B cell (primary cell): ENCODE measurements around the gene SEMA3B. TPM values are rescaled to one million over a fixed set of nuclear protein-coding genes. Genes with fewer than 3 reads are reported as not detected.

Source experiments
- ATAC-seq: fragments of 200-7000 bp; cut with Tn5 transposase; one replicate; pipeline ENCODE4 v1.10.0; 2021; ENCODE audit warnings: low read depth, mild to moderate bottlenecking, moderate number of reproducible peaks, moderate library complexity
- CTCF ChIA-PET: fragments of 350-600 bp; sonication (Branson Sonifier 250); formaldehyde crosslinking; loops from one replicate; lab custom pipeline; 2021; ENCODE audit warnings: antibody characterized with exemption, inconsistent platforms; lab: Charles Lee
- POLR2A ChIA-PET: fragments of 350-600 bp; sonication (Branson Sonifier 250); formaldehyde crosslinking; loops from one replicate; lab custom pipeline; 2021; ENCODE audit warnings: antibody characterized with exemption; lab: Charles Lee
- DNase-seq: peaks from one replicate; pipeline ENCODE4 v3.0.0; 2013
- H2AFZ ChIP-seq: 2 replicates; pipeline ENCODE4 v1.6.1; 2012; ENCODE audit warnings: mild to moderate bottlenecking, low read depth, low read length; ENCODE audit not compliant: insufficient read depth, poor library complexity, severe bottlenecking
- H3K27ac ChIP-seq, 2 donors: 1 replicate in 1 of 2; 2 replicates in 1 of 2; pipeline ENCODE4 v1.5.1; 2012 to 2013; ENCODE audit warnings: low read length in 2 of 2, mild to moderate bottlenecking in 2 of 2, moderate library complexity in 1 of 2
- H3K27me3 ChIP-seq, 4 experiments: fragments of 200-600 bp in 1 of 4; sonication (generic) in 1 of 4; replicated peaks in 1 of 4; 1 replicate in 2 of 4; 2 replicates in 2 of 4; pipeline versions ENCODE4 v1.6.1 to v1.7.0; 2013 to 2016; ENCODE audit warnings: low read length in 3 of 4, mild to moderate bottlenecking in 2 of 4, mixed read lengths in 1 of 4, moderate library complexity in 1 of 4; ENCODE audit not compliant: insufficient read depth in 4 of 4, control insufficient read depth in 3 of 4; ENCODE audit errors: control extremely low read depth in 1 of 4
- H3K36me3 ChIP-seq, 2 experiments: replicated peaks in 1 of 2; 1 replicate in 1 of 2; 2 replicates in 1 of 2; pipeline versions ENCODE4 v1.6.1 to v1.7.1; 2013; ENCODE audit warnings: low read length in 1 of 2; ENCODE audit not compliant: insufficient read depth in 2 of 2, control insufficient read depth in 1 of 2; ENCODE audit errors: control extremely low read depth in 1 of 2, extremely low read depth in 1 of 2
- H3K4me1 ChIP-seq, 2 donors: fragments of 200-600 bp in 1 of 2; sonication (generic) in 1 of 2; 1 replicate in 1 of 2; 2 replicates in 1 of 2; pipeline versions ENCODE4 v1.5.1 to v1.6.1; 2013 to 2017; ENCODE audit warnings: low read length in 2 of 2; ENCODE audit not compliant: control insufficient read depth in 2 of 2, insufficient read depth in 2 of 2
- H3K4me2 ChIP-seq: replicated peaks from 2 replicates; pipeline ENCODE3; 2012; ENCODE audit warnings: mild to moderate bottlenecking, low read depth, low read length; ENCODE audit not compliant: poor library complexity, severe bottlenecking
- H3K4me3 ChIP-seq, 5 experiments: fragments of 200-600 bp in 1 of 5; sonication (generic) in 1 of 5; 1 replicate in 3 of 5; 2 replicates in 2 of 5; pipeline versions ENCODE4 v1.5.1 to v1.7.0; 2011 to 2016; ENCODE audit warnings: low read length in 4 of 5, mild to moderate bottlenecking in 4 of 5, low read depth in 2 of 5, control low read depth in 1 of 5, moderate library complexity in 1 of 5; ENCODE audit not compliant: insufficient read depth in 1 of 5; ENCODE audit errors: control extremely low read depth in 1 of 5, extremely low read depth in 1 of 5
- H3K79me2 ChIP-seq: fragments of 200-600 bp; sonication (generic); one replicate; pipeline ENCODE4 v1.6.0; 2016; ENCODE audit warnings: low read length; ENCODE audit not compliant: control insufficient read depth, insufficient read depth
- H3K9ac ChIP-seq: fragments of 200-600 bp; sonication (generic); 2 replicates; pipeline ENCODE4 v1.6.1; 2017; ENCODE audit warnings: mild to moderate bottlenecking, low read length, moderate library complexity
- H3K9me3 ChIP-seq, 3 donors: one replicate each; pipeline versions ENCODE4 v1.6.1 to v1.7.1; 2013; ENCODE audit warnings: low read length in 2 of 3; ENCODE audit not compliant: control insufficient read depth in 2 of 3, insufficient read depth in 1 of 3; ENCODE audit errors: control extremely low read depth in 1 of 3
- H4K20me1 ChIP-seq: 2 replicates; pipeline ENCODE4 v1.6.0; 2012; ENCODE audit warnings: mild to moderate bottlenecking, low read length; ENCODE audit not compliant: insufficient read depth, control insufficient read depth, poor library complexity, severe bottlenecking
- H3K27ac Mint-ChIP-seq: one replicate; pipeline ENCODE4 v1.8.0; 2021; ENCODE audit warnings: mixed read lengths
- H3K27me3 Mint-ChIP-seq: one replicate; pipeline ENCODE4 v1.8.0; 2021; ENCODE audit warnings: mixed read lengths
- H3K4me1 Mint-ChIP-seq: one replicate; pipeline ENCODE4 v1.8.0; 2021; ENCODE audit warnings: mixed read lengths
- H3K4me3 Mint-ChIP-seq: one replicate; pipeline ENCODE4 v1.8.0; 2021; ENCODE audit warnings: mixed read lengths
- H3K9me3 Mint-ChIP-seq: one replicate; pipeline ENCODE4 v1.8.0; 2022; ENCODE audit warnings: mixed read lengths; ENCODE audit not compliant: insufficient read depth
- CTCF ChIP-seq: fragments of 200-600 bp; IDR thresholded peaks from one replicate; pipeline ENCODE4 v1.8.0; 2022; ENCODE audit warnings: antibody characterized with exemption, mild to moderate bottlenecking
- EZH2 ChIP-seq: IDR thresholded peaks from 2 replicates; pipeline ENCODE4 v1.6.1; 2012; ENCODE audit warnings: borderline replicate concordance, low read depth, mild to moderate bottlenecking, moderate library complexity, low read length; ENCODE audit not compliant: insufficient read depth, poor library complexity, severe bottlenecking
- WGBS: methylation state at CpG from one replicate; pipeline ENCODE4 v1.1.5; 2013; ENCODE audit warnings: missing lambda C conversion rate; ENCODE audit not compliant: insufficient coverage; 5-methylcytosine and 5-hydroxymethylcytosine counted together
- intact Hi-C: fragments of 100-400 bp; cut with micrococcal nuclease; formaldehyde crosslinking; loops from one replicate; pipeline ENCODE4 v1.10.0; 2022
- polyA plus RNA-seq: library from polyadenylated mRNA; depleted of rRNA; stranded (reverse); fragments of >200 nt; gene quantifications from 2 replicates; pipeline ENCODE4 v1.2.3, GENCODE V29; 2012
- total RNA-seq, 2 donors: library from RNA; stranded (reverse); fragments of 120-200 nt in 1 of 2; gene quantifications; 1 replicate in 1 of 2; 2 replicates in 1 of 2; pipeline versions ENCODE4 v1.2.3 to v1.2.4, GENCODE V29; 2013 to 2022

Gene SEMA3B
- total and polyA plus RNA-seq, 2 donors (not counting 1 experiment from before 2014, with no cell fraction given) = 0.34 to 0.52 TPM

DNA sequence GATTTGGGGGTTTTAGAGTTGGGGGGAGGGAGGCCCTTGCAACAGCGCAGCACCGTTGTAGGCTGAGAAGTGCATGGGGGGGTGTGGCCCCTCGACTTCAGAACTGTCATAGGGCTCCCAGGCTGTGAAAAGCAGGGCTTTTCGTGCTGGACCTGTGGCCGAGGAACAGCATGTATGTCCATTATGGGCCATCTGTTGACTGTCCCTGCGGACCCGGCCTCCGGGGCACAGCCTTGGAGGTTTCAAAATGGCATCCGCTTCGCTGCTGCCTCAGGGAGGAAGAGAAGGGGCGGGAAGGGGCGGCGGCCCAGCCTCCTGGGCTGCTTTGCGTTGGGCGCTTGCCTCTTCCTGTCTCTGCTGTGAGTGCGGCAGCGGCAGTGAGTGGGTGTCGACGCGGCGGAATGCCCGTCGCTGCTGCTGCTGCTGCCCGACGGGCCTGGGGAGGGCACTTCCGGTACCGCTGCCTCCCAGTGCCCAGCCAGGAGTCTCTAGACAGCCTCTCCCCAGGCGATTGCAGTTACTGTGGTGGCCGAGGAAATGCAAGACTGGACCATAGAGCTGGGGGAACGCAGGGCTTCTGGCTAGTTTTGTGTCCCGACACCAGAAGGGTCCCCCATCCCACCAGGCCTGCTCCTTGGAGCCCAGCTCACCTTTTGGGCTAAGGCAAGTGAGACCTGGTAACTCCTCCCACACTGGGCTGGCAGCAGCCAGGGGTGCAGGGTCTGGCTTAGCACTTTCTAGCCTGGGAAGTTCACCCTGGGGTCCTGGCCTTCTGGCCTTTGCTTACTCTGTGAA, 31.0 kb upstream of the SEMA3B start:
- Histone ChIP-seq H3K9ac (peak overlapping the region; percentile 78), H3K27ac (peak overlapping the region; percentile 65 to 91), H3K4me1 (peaks cover 57 to 63% of the 10 kb centered on the region in 2 donors), H4K20me1 (peaks cover 63% of the 10 kb centered on the region), H3K4me3 (peak overlapping the region; percentile 70 to 100 (median 95)), H3K27me3 (no peaks in the 10 kb centered on the region), H3K79me2 (peaks cover 93% of the 10 kb centered on the region), H3K36me3 (peaks cover 0 to 27% of the 10 kb centered on the region in 2 experiments), H3K9me3 (no peaks in the 10 kb centered on the region), H2AFZ (peak overlapping the region; percentile 71), H3K4me2 (peak overlapping the region; percentile 97)
- WGBS = 2% methylated on average over 31 of the region's 31 CpGs
- Mint-ChIP-seq H3K27me3 (no peaks in the 10 kb centered on the region), H3K27ac (peak overlapping the region; percentile 97), H3K9me3 (no peaks in the 10 kb centered on the region), H3K4me1 (peaks cover 64% of the 10 kb centered on the region), H3K4me3 (peak overlapping the region; percentile 97)
- ChIA-PET CTCF (interaction anchor here (0.6 to 27.3 kb wide), 4 partner anchors 4 to 62 kb away, joined by 5 to 596 read pairs (median 300); partner anchors contain the start of gene GNAI2), POLR2A (interaction anchor here (0.6 to 2.1 kb wide), 5 partner anchors 10 to 819 kb away, joined by 3 to 13 read pairs (median 3); partner anchors contain the start of genes HYAL3 and NAA80)
- peak; percentile 88 for DNase-seq
- ATAC-seq = peak; percentile 32
- intact Hi-C loops = loop anchor here (1.0 to 10.0 kb wide), 7 partner anchors 8 to 1521 kb away; partner anchors contain the start of genes APEH, HYAL2, HYAL3 and IP6K2
- TF ChIP-seq CTCF (no peak), EZH2 (no peak)
